Activated CD4-positive, alpha-beta T cell treated with anti-CD3 and anti-CD28 coated beads, Interleukin-2, amount 50 U/mL, for 48 hours (primary cell): ENCODE data around the gene TRIM54.
"Not testable (repeated sequence)": the region's sequence is repeated elsewhere in the genome, so short reads cannot be mapped to it uniquely, and the experiment has no call there.

ENCODE experiments used
- DNase-seq, 2 experiments: peaks; one replicate each; pipeline ENCODE4 v3.0.0-alpha.2; 2020

TRIM54 gene

GRCh38 chr2:27288610-27289009 lies 6.4 kb downstream of the TRIM54 start:
- DNase-seq, result no peak

- no peak for DNase-seq
These were observed 8.3 kb downstream of the TRIM54 start for GRCh38 chr2:27290549-27290948.

GRCh38 chr2:27291865-27292264 lies 9.6 kb downstream of the TRIM54 start:
- DNase-seq, result no peak

GRCh38 chr2:27294928-27295327 lies 12.7 kb downstream of the TRIM54 start:
- DNase-seq, result no peak

- no peak for DNase-seq
These were observed 14.3 kb downstream of the TRIM54 start for GRCh38 chr2:27296481-27296880.

- no peak for DNase-seq
These were observed 15.0 kb downstream of the TRIM54 start for GRCh38 chr2:27297195-27297594.

- DNase-seq, result no peak
These were observed 16.3 kb downstream of the TRIM54 start for GRCh38 chr2:27298391-27299080.

GRCh38 chr2:27300606-27301005 lies 18.4 kb downstream of the TRIM54 start:
- not testable (repeated sequence) for DNase-seq

GRCh38 chr2:27303093-27304025 lies 21.1 kb downstream of the TRIM54 start:
- peak; percentile 30 to 45 for DNase-seq

GRCh38 chr2:27304488-27305240 lies 22.4 kb downstream of the TRIM54 start:
- no peak for DNase-seq

GRCh38 chr2:27305516-27305915 lies 23.3 kb downstream of the TRIM54 start:
- no peak for DNase-seq

GRCh38 chr2:27306136-27306535 lies 23.9 kb downstream of the TRIM54 start:
- DNase-seq, result no peak

GRCh38 chr2:27306573-27307286 lies 24.5 kb downstream of the TRIM54 start:
- DNase-seq, result peak; percentile 38 to 49

- no peak for DNase-seq
These were observed 25.0 kb downstream of the TRIM54 start for GRCh38 chr2:27307287-27307544.

GRCh38 chr2:27307545-27308358 lies 25.5 kb downstream of the TRIM54 start:
- DNase-seq, result no peak

- no peak for DNase-seq
These were observed 26.2 kb downstream of the TRIM54 start, which contains the start of gene UCN for GRCh38 chr2:27308359-27308881. TSS of gene UCN (minus strand) at chr2:27308445. CDS start at chr2:27307895, 550 bp downstream.

GRCh38 chr2:27309651-27310050 lies 27.4 kb downstream of the TRIM54 start:
- DNase-seq, result no peak

- DNase-seq, result no peak
These were observed 29.9 kb downstream of the TRIM54 start for GRCh38 chr2:27312152-27312551.

- DNase-seq, result no peak
These were observed 31.8 kb downstream of the TRIM54 start for GRCh38 chr2:27313882-27314645.

GRCh38 chr2:27314709-27315108 lies 32.5 kb downstream of the TRIM54 start:
- DNase-seq, result no peak

- DNase-seq, result no peak
These were observed 32.9 kb downstream of the TRIM54 start for GRCh38 chr2:27315122-27315521.
